ENCODE measurements around the gene TKTL1.
"Not testable (repeated sequence)": the region's sequence is repeated elsewhere in the genome, so short reads cannot be mapped to it uniquely, and the experiment has no call there.

DNA sequence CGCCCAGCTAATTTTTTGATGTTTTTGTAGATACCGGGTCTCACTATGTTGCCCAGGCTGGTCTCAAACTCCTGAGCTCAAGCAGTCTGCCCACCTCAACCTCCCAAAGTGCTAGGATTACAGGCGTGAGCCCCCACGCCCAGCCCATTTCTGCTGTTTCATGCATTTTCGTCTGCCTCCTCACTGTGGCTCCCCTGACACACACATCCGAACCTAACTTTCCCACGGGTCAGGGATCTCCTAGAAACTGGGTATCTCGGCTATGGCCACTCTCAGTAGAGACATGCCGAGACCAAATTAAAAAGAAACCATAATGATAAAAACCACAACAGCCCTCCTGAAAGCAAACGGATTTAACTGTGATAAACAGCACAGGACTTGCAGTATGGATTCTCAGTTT, 47.5 kb upstream of the TKTL1 start:
- TF ChIP-seq, protein P1, sequence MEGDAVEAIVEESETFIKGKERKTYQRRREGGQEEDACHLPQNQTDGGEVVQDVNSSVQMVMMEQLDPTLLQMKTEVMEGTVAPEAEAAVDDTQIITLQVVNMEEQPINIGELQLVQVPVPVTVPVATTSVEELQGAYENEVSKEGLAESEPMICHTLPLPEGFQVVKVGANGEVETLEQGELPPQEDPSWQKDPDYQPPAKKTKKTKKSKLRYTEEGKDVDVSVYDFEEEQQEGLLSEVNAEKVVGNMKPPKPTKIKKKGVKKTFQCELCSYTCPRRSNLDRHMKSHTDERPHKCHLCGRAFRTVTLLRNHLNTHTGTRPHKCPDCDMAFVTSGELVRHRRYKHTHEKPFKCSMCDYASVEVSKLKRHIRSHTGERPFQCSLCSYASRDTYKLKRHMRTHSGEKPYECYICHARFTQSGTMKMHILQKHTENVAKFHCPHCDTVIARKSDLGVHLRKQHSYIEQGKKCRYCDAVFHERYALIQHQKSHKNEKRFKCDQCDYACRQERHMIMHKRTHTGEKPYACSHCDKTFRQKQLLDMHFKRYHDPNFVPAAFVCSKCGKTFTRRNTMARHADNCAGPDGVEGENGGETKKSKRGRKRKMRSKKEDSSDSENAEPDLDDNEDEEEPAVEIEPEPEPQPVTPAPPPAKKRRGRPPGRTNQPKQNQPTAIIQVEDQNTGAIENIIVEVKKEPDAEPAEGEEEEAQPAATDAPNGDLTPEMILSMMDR (IDR thresholded peaks at IDR 0.05; ENCODE audit: poor library complexity): not testable (repeated sequence)
- TF ChIP-seq EZH2 (IDR thresholded peaks at IDR 0.05; ENCODE audit: borderline replicate concordance): not testable (repeated sequence)
